HG02642 (cell line): Measurements from ENCODE around the gene SMURF2.
"Not testable (repeated sequence)": the region's sequence is repeated elsewhere in the genome, so short reads cannot be mapped to it uniquely, and the experiment has no call there.

Experiments used
- ATAC-seq: cut with Tn5 transposase; IDR thresholded peaks from one replicate; pipeline ENCODE4 v1.9.1; 2021; ENCODE audit warnings: mild to moderate bottlenecking; ENCODE audit not compliant: unreplicated experiment, poor library complexity

The SMURF2 gene

GRCh38 chr17:64632606-64633005 lies 29.5 kb downstream of the SMURF2 start:
- ATAC-seq: no peak

GRCh38 chr17:64632194-64632593 lies 29.9 kb downstream of the SMURF2 start:
- ATAC-seq: no peak

GRCh38 chr17:64630309-64631223 lies 31.5 kb downstream of the SMURF2 start:
- no peak for ATAC-seq

- ATAC-seq: no peak
Observed at GRCh38 chr17:64628641-64629040, 33.5 kb downstream of the SMURF2 start.

- no peak for ATAC-seq
Observed at GRCh38 chr17:64627797-64628196, 34.3 kb downstream of the SMURF2 start.

GRCh38 chr17:64626827-64627226 lies 35.3 kb downstream of the SMURF2 start:
- ATAC-seq: no peak

- no peak for ATAC-seq
Observed at GRCh38 chr17:64625541-64625940, 36.6 kb downstream of the SMURF2 start.

- no peak for ATAC-seq
Observed at GRCh38 chr17:64622931-64623654, 39.0 kb downstream of the SMURF2 start.

GRCh38 chr17:64621772-64622171 lies 40.3 kb downstream of the SMURF2 start:
- no peak for ATAC-seq

- ATAC-seq: no peak
Observed at GRCh38 chr17:64618848-64619247, 43.3 kb downstream of the SMURF2 start.

- ATAC-seq: no peak
Observed at GRCh38 chr17:64617125-64617780, 44.9 kb downstream of the SMURF2 start.

GRCh38 chr17:64615028-64615677 lies 47.0 kb downstream of the SMURF2 start:
- no peak for ATAC-seq

- no peak for ATAC-seq
Observed at GRCh38 chr17:64614266-64615027, 47.7 kb downstream of the SMURF2 start.

- ATAC-seq: no peak
Observed at GRCh38 chr17:64611369-64611768, 50.7 kb downstream of the SMURF2 start.

- not testable (repeated sequence) for ATAC-seq
Observed at GRCh38 chr17:64610244-64610643, 51.9 kb downstream of the SMURF2 start.

- no peak for ATAC-seq
Observed at GRCh38 chr17:64608571-64608981, 53.5 kb downstream of the SMURF2 start.

GRCh38 chr17:64607862-64608565 lies 54.1 kb downstream of the SMURF2 start:
- ATAC-seq: no peak

GRCh38 chr17:64604532-64604931 lies 57.6 kb downstream of the SMURF2 start:
- not testable (repeated sequence) for ATAC-seq

- no peak for ATAC-seq
Observed at GRCh38 chr17:64603987-64604386, 58.1 kb downstream of the SMURF2 start.
